GM21423 (cell line): ENCODE data around the gene ATP8B1.

Experiments
- ATAC-seq: cut with Tn5 transposase; IDR thresholded peaks from one replicate; pipeline ENCODE4 v1.9.1; 2021; ENCODE audit warnings: mild to moderate bottlenecking, moderate library complexity; ENCODE audit not compliant: unreplicated experiment

The ATP8B1 gene

GRCh38 chr18:57794951-57795728, 8.0 kb downstream of the ATP8B1 start:
- no peak for ATAC-seq

GRCh38 chr18:57793302-57793986, 9.7 kb downstream of the ATP8B1 start:
- ATAC-seq = no peak

GRCh38 chr18:57792631-57793301, 10.3 kb downstream of the ATP8B1 start:
- ATAC-seq = no peak

GRCh38 chr18:57791911-57792310, 11.2 kb downstream of the ATP8B1 start:
- ATAC-seq = no peak

GRCh38 chr18:57791192-57791591, 11.9 kb downstream of the ATP8B1 start:
- no peak for ATAC-seq

- no peak for ATAC-seq
Observed at GRCh38 chr18:57790316-57790715, 12.8 kb downstream of the ATP8B1 start.

GRCh38 chr18:57789759-57790158, 13.4 kb downstream of the ATP8B1 start:
- no peak for ATAC-seq

- no peak for ATAC-seq
Observed at GRCh38 chr18:57789090-57789489, 14.0 kb downstream of the ATP8B1 start.

- ATAC-seq = no peak
Observed at GRCh38 chr18:57787068-57787685, 15.9 kb downstream of the ATP8B1 start.

- no peak for ATAC-seq
Observed at GRCh38 chr18:57785751-57786437, 17.2 kb downstream of the ATP8B1 start.

GRCh38 chr18:57784801-57785114, 18.4 kb downstream of the ATP8B1 start:
- ATAC-seq = no peak

GRCh38 chr18:57784034-57784800, 18.9 kb downstream of the ATP8B1 start:
- ATAC-seq = no peak

- no peak for ATAC-seq
Observed at GRCh38 chr18:57782049-57782448, 21.1 kb downstream of the ATP8B1 start.

GRCh38 chr18:57780706-57781347, 22.3 kb downstream of the ATP8B1 start:
- peak; percentile 85 for ATAC-seq

- ATAC-seq = no peak
Observed at GRCh38 chr18:57780318-57780705, 22.8 kb downstream of the ATP8B1 start.

- no peak for ATAC-seq
Observed at GRCh38 chr18:57776767-57777166, 26.3 kb downstream of the ATP8B1 start.

GRCh38 chr18:57776354-57776753, 26.8 kb downstream of the ATP8B1 start:
- ATAC-seq = no peak

GRCh38 chr18:57775937-57776336, 27.2 kb downstream of the ATP8B1 start:
- ATAC-seq = no peak

- no peak for ATAC-seq
Observed at GRCh38 chr18:57772387-57772799, 30.7 kb downstream of the ATP8B1 start.

- ATAC-seq = no peak
Observed at GRCh38 chr18:57771626-57772025, 31.5 kb downstream of the ATP8B1 start.
